GM21526 (cell line): ENCODE data around the gene PRRT4.

Experiments used
- ATAC-seq: cut with Tn5 transposase; IDR thresholded peaks from one replicate; pipeline ENCODE4 v1.9.1; 2021; ENCODE audit warnings: moderate library complexity; ENCODE audit not compliant: unreplicated experiment, low FRiP score

Gene PRRT4

GRCh38 chr7:128302139-128302538 lies 59.4 kb downstream of the PRRT4 start:
- ATAC-seq = no peak
